Measurements from ENCODE around the gene TRPV3. TPM values are rescaled to one million over a fixed set of nuclear protein-coding genes. Genes with fewer than 3 reads are reported as not detected.

The TRPV3 gene
- total RNA-seq, 1 experiment from 2014 or later = 4.4 TPM

GRCh38 chr17:3507869-3508268 is 49.7 kb downstream of the TRPV3 start:
- no peak overlapping the region for H3K27ac Mint-ChIP-seq (ENCODE audit: low read depth, unreplicated experiment)
- BruUV-seq (replicated peaks) = no TSS peak
- no peak for TF ChIP-seq CTCF (IDR thresholded peaks at IDR 0.05; ENCODE audit: unreplicated experiment)
- no peaks in the 10 kb centered on the region for H3K36me3 Mint-ChIP-seq (ENCODE audit: insufficient read depth, unreplicated experiment)
- DNase-seq (ENCODE audit: unreplicated experiment) = no peak
- intact Hi-C loops (cut with micrococcal nuclease) = no loop called here
- CTCF ChIA-PET = no interaction called here
- H3K9me3 Mint-ChIP-seq (ENCODE audit: unreplicated experiment) = no peaks in the 10 kb centered on the region
- POLR2A ChIA-PET = no interaction called here
- H3K4me3 Mint-ChIP-seq (ENCODE audit: unreplicated experiment) = no peak overlapping the region
- peaks cover 16% of the 10 kb centered on the region for H3K27me3 Mint-ChIP-seq (ENCODE audit: insufficient read depth, unreplicated experiment)
- no peaks in the 10 kb centered on the region for H3K4me1 Mint-ChIP-seq (ENCODE audit: insufficient read depth, unreplicated experiment)

- no peak for DNase-seq (ENCODE audit: unreplicated experiment)
- Mint-ChIP-seq H3K36me3 (ENCODE audit: insufficient read depth, unreplicated experiment) (no peaks in the 10 kb centered on the region), H3K27ac (ENCODE audit: low read depth, unreplicated experiment) (no peak overlapping the region), H3K4me3 (ENCODE audit: unreplicated experiment) (no peak overlapping the region), H3K9me3 (ENCODE audit: unreplicated experiment) (no peaks in the 10 kb centered on the region), H3K27me3 (ENCODE audit: insufficient read depth, unreplicated experiment) (peaks cover 16% of the 10 kb centered on the region), H3K4me1 (ENCODE audit: insufficient read depth, unreplicated experiment) (no peaks in the 10 kb centered on the region)
- CTCF ChIA-PET = interaction anchor here (0.5 kb wide), 1 partner anchor 28 kb away, joined by 3 read pairs; no protein-coding TSS in a partner anchor
- no peak for TF ChIP-seq CTCF (IDR thresholded peaks at IDR 0.05; ENCODE audit: unreplicated experiment)
- intact Hi-C loops (cut with micrococcal nuclease) = no loop called here
- POLR2A ChIA-PET = no interaction called here
- BruUV-seq (replicated peaks) = no TSS peak
Measured at GRCh38 chr17:3507071-3507470, 50.5 kb downstream of the TRPV3 start.

GRCh38 chr17:3506054-3506453 is 51.6 kb downstream of the TRPV3 start:
- TF ChIP-seq CTCF (IDR thresholded peaks at IDR 0.05; ENCODE audit: unreplicated experiment) = no peak
- intact Hi-C loops (cut with micrococcal nuclease) = no loop called here
- Mint-ChIP-seq H3K36me3 (ENCODE audit: insufficient read depth, unreplicated experiment) (no peaks in the 10 kb centered on the region), H3K27me3 (ENCODE audit: insufficient read depth, unreplicated experiment) (peaks cover 16% of the 10 kb centered on the region), H3K27ac (ENCODE audit: low read depth, unreplicated experiment) (no peak overlapping the region), H3K9me3 (ENCODE audit: unreplicated experiment) (peaks cover 4% of the 10 kb centered on the region), H3K4me3 (ENCODE audit: unreplicated experiment) (no peak overlapping the region), H3K4me1 (ENCODE audit: insufficient read depth, unreplicated experiment) (no peaks in the 10 kb centered on the region)
- ChIA-PET POLR2A (no interaction called here), CTCF (interaction anchor here (0.6 kb wide), 1 partner anchor 157 kb away, joined by 3 read pairs; no protein-coding TSS in a partner anchor)
- BruUV-seq (replicated peaks) = no TSS peak
- no peak for DNase-seq (ENCODE audit: unreplicated experiment)

- CTCF ChIA-PET = no interaction called here
- peaks cover 16% of the 10 kb centered on the region for H3K27me3 Mint-ChIP-seq (ENCODE audit: insufficient read depth, unreplicated experiment)
- intact Hi-C loops (cut with micrococcal nuclease) = no loop called here
Measured at GRCh38 chr17:3505008-3505407, 52.6 kb downstream of the TRPV3 start.

More at GRCh38 chr17:3505008-3505407, 52.6 kb downstream of the TRPV3 start:
- POLR2A ChIA-PET = no interaction called here
- no peak for TF ChIP-seq CTCF (IDR thresholded peaks at IDR 0.05; ENCODE audit: unreplicated experiment)
- no peak overlapping the region for H3K27ac Mint-ChIP-seq (ENCODE audit: low read depth, unreplicated experiment)
- no peaks in the 10 kb centered on the region for H3K36me3 Mint-ChIP-seq (ENCODE audit: insufficient read depth, unreplicated experiment)
- no peak overlapping the region for H3K4me3 Mint-ChIP-seq (ENCODE audit: unreplicated experiment)
- no peaks in the 10 kb centered on the region for H3K4me1 Mint-ChIP-seq (ENCODE audit: insufficient read depth, unreplicated experiment)
- H3K9me3 Mint-ChIP-seq (ENCODE audit: unreplicated experiment) = peaks cover 9% of the 10 kb centered on the region
- no peak for DNase-seq (ENCODE audit: unreplicated experiment)
- BruUV-seq (replicated peaks) = no TSS peak
